K562 (cell line): ENCODE data around the gene BPNT1. TPM values are rescaled to one million over a fixed set of nuclear protein-coding genes. Genes with fewer than 3 reads are reported as not detected.
A peak's percentile ranks its signal among the peaks of the same experiment; 100 is the strongest.

Source experiments
- BRD9 ChIP-seq: fragments of 450-650 bp; IDR thresholded peaks from 2 replicates; pipeline ENCODE4 v1.6.1; 2018; ENCODE audit warnings: low read depth; ENCODE audit not compliant: partially characterized antibody
- CBX5 ChIP-seq: IDR thresholded peaks from 2 replicates; pipeline ENCODE4 v1.6.1; 2014; ENCODE audit warnings: low read depth, borderline replicate concordance
- CXXC5 ChIP-seq: fragments of 250-450 bp; sonication (Bioruptor Pico); IDR thresholded peaks from 2 replicates; pipeline ENCODE4 v1.8.0; 2022; ENCODE audit warnings: inconsistent platforms, mild to moderate bottlenecking, moderate library complexity
- FUS ChIP-seq: fragments of 200-400 bp; formaldehyde crosslinking; optimal IDR thresholded peaks from 2 replicates; pipeline ENCODE3; 2017; ENCODE audit warnings: low read depth, low read length
- MTA2 ChIP-seq: fragments of 450-650 bp; IDR thresholded peaks from 2 replicates; pipeline ENCODE4 v1.6.1; 2016; ENCODE audit warnings: low read depth
- NBN ChIP-seq: fragments of 450-650 bp; IDR thresholded peaks from 2 replicates; pipeline ENCODE4 v1.6.1; 2016; ENCODE audit warnings: low read depth, mild to moderate bottlenecking
- NFRKB ChIP-seq: fragments of 450-650 bp; IDR thresholded peaks from 2 replicates; pipeline ENCODE4 v1.6.1; 2016; ENCODE audit warnings: low read depth
- NFYB ChIP-seq: IDR thresholded peaks from 2 replicates; pipeline ENCODE4 v1.6.1; 2011; ENCODE audit warnings: mild to moderate bottlenecking, moderate library complexity; ENCODE audit not compliant: insufficient read length; ENCODE audit errors: extremely low read depth
- RBM34 ChIP-seq: fragments of 200-400 bp; formaldehyde crosslinking; IDR thresholded peaks from 2 replicates; pipeline ENCODE4 v1.6.1; 2018; ENCODE audit warnings: low read length, borderline replicate concordance; ENCODE audit not compliant: insufficient read depth
- TAF9B ChIP-seq: fragments of 450-650 bp; IDR thresholded peaks from 2 replicates; pipeline ENCODE4 v1.6.1; 2018; ENCODE audit warnings: mild to moderate bottlenecking; ENCODE audit not compliant: partially characterized antibody
- YBX1 ChIP-seq: fragments of 450-650 bp; IDR thresholded peaks from 2 replicates; pipeline ENCODE4 v1.7.1; 2016; ENCODE audit warnings: mild to moderate bottlenecking
- ZNF217 ChIP-seq: sonication (generic); formaldehyde crosslinking; IDR thresholded peaks from 2 replicates; pipeline ENCODE4 v1.8.0; 2022; ENCODE audit warnings: mild to moderate bottlenecking, missing genetic modification reagents
- polyA plus RNA-seq, 8 experiments: library from polyadenylated mRNA; depleted of rRNA in 4 of 8; stranded (reverse) in 5 of 8; unstranded in 3 of 8; fragments of >200 nt; fragmentation: Nextera tagmentation in 2 of 8; fragmentation: Illumina TruSeq in 1 of 8; extraction: Ambion mirVana in 2 of 8; extraction: Trizol in 1 of 8; gene quantifications; 2 replicates each; pipeline versions ENCODE4 v1.2.1 to v1.2.3, GENCODE V29; 2011 to 2014; ENCODE audit warnings: inconsistent platforms in 1 of 8, missing spikeins in 1 of 8
- total RNA-seq, 7 experiments: library from RNA; depleted of rRNA in 6 of 7; stranded (reverse); fragments of >200 nt in 6 of 7; fragmentation: Illumina TruSeq in 2 of 7; extraction: Trizol in 2 of 7; gene quantifications; 2 replicates each; pipeline versions ENCODE4 v1.2.1 to v1.2.3, GENCODE V29; 2011 to 2021; ENCODE audit warnings: low replicate concordance in 1 of 7
- TF ChIP-seq, protein P1 (sequence below): fragments of 450-650 bp; IDR thresholded peaks from 2 replicates; pipeline ENCODE4 v1.6.1; 2016; ENCODE audit warnings: borderline replicate concordance
- TF ChIP-seq, protein P2 (sequence below): fragments of 450-650 bp; conservative IDR thresholded peaks from 2 replicates; pipeline ENCODE4 v1.6.1; 2016; ENCODE audit warnings: missing genetic modification characterization, low read depth, mild to moderate bottlenecking, missing compliant biosample characterization, moderate library complexity
- TF ChIP-seq, protein P3 (sequence below): fragments of 450-650 bp; formaldehyde crosslinking; IDR thresholded peaks from 2 replicates; pipeline ENCODE4 v1.4.0; 2020; ENCODE audit warnings: mild to moderate bottlenecking

The BPNT1 gene
- total and polyA plus RNA-seq, 9 of the 15 experiments (the other 6 are each of a cell fraction or from before 2014, with no cell fraction given), result 30.2 to 73.8 (median 40.5) TPM

DNA sequence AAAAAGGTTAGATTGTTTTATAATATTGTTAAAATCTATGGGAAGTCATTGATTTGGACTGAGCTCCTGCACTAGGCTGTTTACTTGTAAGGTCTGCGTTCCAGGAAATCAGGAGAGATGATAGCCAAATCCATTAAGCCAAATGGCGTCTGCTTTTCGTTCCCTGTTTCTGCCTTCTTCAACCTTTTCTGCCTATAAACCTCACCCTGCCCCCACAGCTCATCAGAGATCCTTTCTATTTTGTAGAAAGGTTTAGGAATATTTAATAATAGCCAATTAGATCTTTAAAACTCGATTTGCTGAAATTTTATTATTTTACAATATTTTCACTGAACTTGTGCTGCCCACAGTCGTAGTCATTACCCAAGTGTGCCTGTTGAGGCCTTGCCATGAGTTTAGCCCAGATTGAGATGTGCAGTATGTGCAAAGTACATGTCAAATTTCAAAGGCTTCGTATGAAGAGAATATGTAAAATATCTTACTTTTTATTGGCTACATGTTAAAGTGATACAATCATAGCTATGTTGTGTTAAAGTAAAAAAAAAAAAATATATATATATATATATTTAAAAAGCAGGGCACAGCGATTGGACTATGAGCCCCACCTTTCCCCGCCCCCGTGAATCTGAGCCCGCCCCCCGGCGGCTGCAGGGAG is 3.9 kb upstream of the BPNT1 start (continued):
- TF ChIP-seq, protein P1, sequence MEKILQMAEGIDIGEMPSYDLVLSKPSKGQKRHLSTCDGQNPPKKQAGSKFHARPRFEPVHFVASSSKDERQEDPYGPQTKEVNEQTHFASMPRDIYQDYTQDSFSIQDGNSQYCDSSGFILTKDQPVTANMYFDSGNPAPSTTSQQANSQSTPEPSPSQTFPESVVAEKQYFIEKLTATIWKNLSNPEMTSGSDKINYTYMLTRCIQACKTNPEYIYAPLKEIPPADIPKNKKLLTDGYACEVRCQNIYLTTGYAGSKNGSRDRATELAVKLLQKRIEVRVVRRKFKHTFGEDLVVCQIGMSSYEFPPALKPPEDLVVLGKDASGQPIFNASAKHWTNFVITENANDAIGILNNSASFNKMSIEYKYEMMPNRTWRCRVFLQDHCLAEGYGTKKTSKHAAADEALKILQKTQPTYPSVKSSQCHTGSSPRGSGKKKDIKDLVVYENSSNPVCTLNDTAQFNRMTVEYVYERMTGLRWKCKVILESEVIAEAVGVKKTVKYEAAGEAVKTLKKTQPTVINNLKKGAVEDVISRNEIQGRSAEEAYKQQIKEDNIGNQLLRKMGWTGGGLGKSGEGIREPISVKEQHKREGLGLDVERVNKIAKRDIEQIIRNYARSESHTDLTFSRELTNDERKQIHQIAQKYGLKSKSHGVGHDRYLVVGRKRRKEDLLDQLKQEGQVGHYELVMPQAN, result 0 out of 2 replicates have a peak, but pooled peaks have one; percentile 18
- TF ChIP-seq FUS (no peak), MTA2 (0 out of 2 replicates have a peak, but pooled peaks have one; percentile 15), NBN (peak; percentile 42; the same call in 1 of the 2 replicates), RBM34 (no peak), CBX5 (no peak), ZNF217 (CRISPR knock-in tag) (no peak), CXXC5 (CRISPR knock-in tag) (peak; percentile 18; the same call in 1 of the 2 replicates), NFYB (peak; percentile 17), NFRKB (peak; percentile 72), TAF9B (peak; percentile 47), YBX1 (no peak), BRD9 (peak; percentile 33)
- TF ChIP-seq, protein P2, sequence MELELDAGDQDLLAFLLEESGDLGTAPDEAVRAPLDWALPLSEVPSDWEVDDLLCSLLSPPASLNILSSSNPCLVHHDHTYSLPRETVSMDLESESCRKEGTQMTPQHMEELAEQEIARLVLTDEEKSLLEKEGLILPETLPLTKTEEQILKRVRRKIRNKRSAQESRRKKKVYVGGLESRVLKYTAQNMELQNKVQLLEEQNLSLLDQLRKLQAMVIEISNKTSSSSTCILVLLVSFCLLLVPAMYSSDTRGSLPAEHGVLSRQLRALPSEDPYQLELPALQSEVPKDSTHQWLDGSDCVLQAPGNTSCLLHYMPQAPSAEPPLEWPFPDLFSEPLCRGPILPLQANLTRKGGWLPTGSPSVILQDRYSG (tag), result no peak
- TF ChIP-seq, protein P3, sequence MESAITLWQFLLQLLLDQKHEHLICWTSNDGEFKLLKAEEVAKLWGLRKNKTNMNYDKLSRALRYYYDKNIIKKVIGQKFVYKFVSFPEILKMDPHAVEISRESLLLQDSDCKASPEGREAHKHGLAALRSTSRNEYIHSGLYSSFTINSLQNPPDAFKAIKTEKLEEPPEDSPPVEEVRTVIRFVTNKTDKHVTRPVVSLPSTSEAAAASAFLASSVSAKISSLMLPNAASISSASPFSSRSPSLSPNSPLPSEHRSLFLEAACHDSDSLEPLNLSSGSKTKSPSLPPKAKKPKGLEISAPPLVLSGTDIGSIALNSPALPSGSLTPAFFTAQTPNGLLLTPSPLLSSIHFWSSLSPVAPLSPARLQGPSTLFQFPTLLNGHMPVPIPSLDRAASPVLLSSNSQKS, result no peak
